PC-3 (cell line): ENCODE data around the gene FAN1. TPM values are rescaled to one million over a fixed set of nuclear protein-coding genes. Genes with fewer than 3 reads are reported as not detected.
A peak's percentile ranks its signal among the peaks of the same experiment; 100 is the strongest.

Source experiments
- ATAC-seq: fragments of 200-7000 bp; cut with Tn5 transposase; 2 replicates; pipeline ENCODE4 v1.9.1; 2020; ENCODE audit warnings: mild to moderate bottlenecking, moderate library complexity
- BruUV-seq: library from RNA; stranded (reverse); fragments of 400-500 nt; replicated peaks from 2 replicates; lab custom pipeline; 2021; lab: Mats Ljungman, UMichigan
- CTCF ChIA-PET: fragments of 300-600 bp; sonication (Branson Sonifier 250); formaldehyde crosslinking; loops from one replicate; lab custom pipeline; 2022; ENCODE audit warnings: antibody characterized with exemption; lab: Charles Lee
- POLR2A ChIA-PET: fragments of 300-600 bp; sonication (Branson Sonifier 250); formaldehyde crosslinking; loops from one replicate; lab custom pipeline; 2022; ENCODE audit warnings: antibody characterized with exemption; ENCODE audit not compliant: unreplicated experiment; lab: Charles Lee
- DNase-seq: peaks from one replicate; pipeline ENCODE4 v3.0.0-alpha.2; 2015
- H2AFZ ChIP-seq: fragments of 300-600 bp; sonication (generic); 2 replicates; pipeline ENCODE4 v1.6.0; 2016; ENCODE audit warnings: antibody characterized with exemption, low read length
- H3F3A ChIP-seq: fragments of 300-600 bp; sonication (generic); one replicate; pipeline ENCODE4 v1.6.0; 2017; ENCODE audit warnings: antibody characterized with exemption, low read length, control low read depth, mild to moderate bottlenecking; ENCODE audit not compliant: unreplicated experiment
- H3K27ac ChIP-seq: fragments of 300-600 bp; sonication (generic); 2 replicates; pipeline ENCODE4 v1.5.1; 2016; ENCODE audit warnings: mild to moderate bottlenecking, low read length
- H3K27me3 ChIP-seq: fragments of 300-600 bp; sonication (generic); 2 replicates; pipeline ENCODE4 v1.6.1; 2016; ENCODE audit warnings: low read length, mixed read lengths
- H3K36me3 ChIP-seq: fragments of 300-600 bp; sonication (generic); 2 replicates; pipeline ENCODE4 v1.6.1; 2016; ENCODE audit warnings: low read depth, mixed run types, low read length, mixed read lengths
- H3K4me1 ChIP-seq: fragments of 300-600 bp; sonication (generic); 2 replicates; pipeline ENCODE4 v1.5.1; 2016; ENCODE audit warnings: low read length; ENCODE audit not compliant: insufficient read depth
- H3K4me2 ChIP-seq: fragments of 300-600 bp; sonication (generic); 2 replicates; pipeline ENCODE4 v1.6.0; 2016; ENCODE audit warnings: low read length
- H3K4me3 ChIP-seq: fragments of 300-600 bp; sonication (generic); 2 replicates; pipeline ENCODE4 v1.5.1; 2016; ENCODE audit warnings: mild to moderate bottlenecking, low read length, mixed read lengths
- H3K79me2 ChIP-seq: fragments of 300-600 bp; sonication (generic); 2 replicates; pipeline ENCODE4 v1.6.1; 2017; ENCODE audit warnings: low read length, mixed read lengths
- H3K9ac ChIP-seq: fragments of 300-600 bp; sonication (generic); 2 replicates; pipeline ENCODE4 v1.6.0; 2016; ENCODE audit warnings: mild to moderate bottlenecking, low read length
- H3K9me2 ChIP-seq: fragments of 300-600 bp; sonication (generic); replicated peaks from 2 replicates; pipeline ENCODE4 v1.6.1; 2016; ENCODE audit warnings: mixed run types, low read length, mixed read lengths
- H3K9me3 ChIP-seq: fragments of 300-600 bp; sonication (generic); 2 replicates; pipeline ENCODE4 v1.6.1; 2016; ENCODE audit warnings: low read length, mixed read lengths
- H4K20me1 ChIP-seq: fragments of 300-600 bp; sonication (generic); 2 replicates; pipeline ENCODE4 v1.6.1; 2016; ENCODE audit warnings: low read length, mixed read lengths
- EZH2 ChIP-seq: fragments of 300-600 bp; sonication (generic); IDR thresholded peaks from one replicate; pipeline ENCODE4 v1.6.1; 2017; ENCODE audit warnings: antibody characterized with exemption, mild to moderate bottlenecking, low read length; ENCODE audit not compliant: unreplicated experiment
- EZH2phosphoT487 ChIP-seq: fragments of 300-600 bp; sonication (generic); IDR thresholded peaks from 2 replicates; pipeline ENCODE4 v1.6.1; 2018; ENCODE audit warnings: mild to moderate bottlenecking, antibody characterized with exemption, low read length, borderline replicate concordance
- intact Hi-C: fragments of 100-400 bp; cut with micrococcal nuclease; formaldehyde crosslinking; loops from 2 replicates; pipeline ENCODE4 v1.9.0; 2023
- total RNA-seq: library from RNA; depleted of rRNA; stranded (reverse); fragments of >200 nt; gene quantifications from 2 replicates; pipeline ENCODE4 v1.2.3, GENCODE V29; 2014
- TF ChIP-seq, protein P1 (sequence below): fragments of 300-600 bp; sonication (generic); conservative IDR thresholded peaks from 2 replicates; pipeline ENCODE4 v1.5.1; 2017; ENCODE audit warnings: antibody characterized with exemption, low read depth, mild to moderate bottlenecking, low read length

The FAN1 gene
- total RNA-seq, 1 experiment from 2014 or later = 16.4 TPM

- no peaks in the 10 kb centered on the region for H3F3A ChIP-seq
- H3K27me3 ChIP-seq = no peaks in the 10 kb centered on the region
- TF ChIP-seq EZH2 = no peak
- peak overlapping the region; percentile 99 for H2AFZ ChIP-seq
- ChIA-PET CTCF (no interaction called here), POLR2A (no interaction called here)
- peak; percentile 30 for DNase-seq
- no peak for ATAC-seq
- H3K9ac ChIP-seq = peak overlapping the region; percentile 89
- no peaks in the 10 kb centered on the region for H4K20me1 ChIP-seq
- TSS peak; percentile 56 for BruUV-seq
- peaks cover 20% of the 10 kb centered on the region for H3K79me2 ChIP-seq
- H3K4me2 ChIP-seq = peak overlapping the region; percentile 95
- peak overlapping the region; percentile 100 for H3K4me3 ChIP-seq
- no peaks in the 10 kb centered on the region for H3K9me2 ChIP-seq
- no peak overlapping the region; the same call in 1 of the 2 replicates for H3K27ac ChIP-seq
- H3K4me1 ChIP-seq = peaks cover 20% of the 10 kb centered on the region
- intact Hi-C loops = loop anchor here (2.0 to 10.0 kb wide), 7 partner anchors 36 to 497 kb away; partner anchors contain the start of genes FAN1 and KLF13
- no peaks in the 10 kb centered on the region; the same call in 1 of the 2 replicates for H3K36me3 ChIP-seq
- no peaks in the 10 kb centered on the region for H3K9me3 ChIP-seq
Observed at GRCh38 chr15:30990446-30991254, 86.9 kb downstream of the FAN1 start.

DNA sequence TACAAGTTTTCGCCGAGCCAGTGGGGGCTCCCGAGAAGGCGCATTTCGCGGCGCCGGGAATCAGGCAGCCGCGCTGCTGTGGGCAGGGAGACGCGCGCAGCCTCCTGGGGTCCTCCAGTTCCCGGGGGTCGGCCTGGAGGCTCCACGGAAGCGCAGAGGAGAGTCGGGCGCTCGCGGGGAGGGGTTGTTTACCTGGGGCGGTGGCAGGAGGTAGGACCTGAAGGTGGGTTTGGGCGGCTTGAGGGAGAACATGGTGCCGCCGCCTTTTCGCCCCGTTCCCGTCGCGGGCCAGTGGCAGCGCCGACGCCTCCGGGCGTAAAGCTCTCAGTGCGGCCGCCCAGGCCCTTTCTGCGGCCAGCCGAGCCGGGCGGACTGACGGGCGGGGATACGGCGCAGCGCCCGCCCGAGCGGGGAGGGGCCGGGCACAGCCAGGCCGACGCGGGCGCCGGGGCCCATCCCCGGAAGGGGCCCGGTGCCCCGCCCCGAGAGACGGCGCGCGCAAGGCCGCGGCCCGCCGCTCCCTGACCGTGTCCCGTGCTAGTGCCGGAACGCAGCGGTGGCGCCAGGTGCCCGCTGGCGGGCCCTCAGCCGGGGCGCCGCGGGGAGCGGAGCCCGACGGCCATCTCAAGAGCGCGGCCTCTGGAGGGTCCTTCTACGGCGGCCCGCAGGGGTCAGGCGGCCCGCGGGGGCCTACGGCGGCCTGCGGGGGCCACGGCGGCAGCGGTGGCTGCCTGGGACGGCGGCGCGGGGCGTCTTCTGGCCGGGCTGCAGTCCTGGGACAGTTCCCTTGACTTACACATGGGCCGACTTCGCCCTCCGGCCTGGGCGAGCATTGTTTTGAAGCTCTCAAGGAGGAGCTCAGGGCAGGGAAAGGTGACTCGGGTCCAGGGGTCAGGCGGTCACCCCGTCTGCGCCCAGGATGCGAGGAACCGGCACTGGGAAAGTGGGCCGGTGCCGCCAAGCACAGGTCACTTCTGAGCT lies 87.8 kb downstream of the FAN1 start, which contains the start of gene MTMR10:
Gene MTMR10 (minus strand): TSS at position 374 of the 981 bp plus-strand sequence. CDS start 122 bp downstream, at position 252.
- H3K9ac ChIP-seq = peak within 1 kb of the TSS; percentile 89
- CTCF ChIA-PET = interaction anchor here (0.6 kb wide), 1 partner anchor 229 kb away, joined by 3 read pairs; no protein-coding TSS in a partner anchor
- no peaks in the 10 kb centered on the region for H3K9me3 ChIP-seq
- peak within 1 kb of the TSS; percentile 22; the same call in 1 of the 2 replicates for H3K27ac ChIP-seq
- H3K79me2 ChIP-seq = peaks cover 20% of the 10 kb centered on the region
- H2AFZ ChIP-seq = peak within 1 kb of the TSS; percentile 99
- no peaks in the 10 kb centered on the region for H3K36me3 ChIP-seq
- H3K4me3 ChIP-seq = peak within 1 kb of the TSS; percentile 100
- no peaks in the 10 kb centered on the region for H3K27me3 ChIP-seq
- TF ChIP-seq, protein P1, sequence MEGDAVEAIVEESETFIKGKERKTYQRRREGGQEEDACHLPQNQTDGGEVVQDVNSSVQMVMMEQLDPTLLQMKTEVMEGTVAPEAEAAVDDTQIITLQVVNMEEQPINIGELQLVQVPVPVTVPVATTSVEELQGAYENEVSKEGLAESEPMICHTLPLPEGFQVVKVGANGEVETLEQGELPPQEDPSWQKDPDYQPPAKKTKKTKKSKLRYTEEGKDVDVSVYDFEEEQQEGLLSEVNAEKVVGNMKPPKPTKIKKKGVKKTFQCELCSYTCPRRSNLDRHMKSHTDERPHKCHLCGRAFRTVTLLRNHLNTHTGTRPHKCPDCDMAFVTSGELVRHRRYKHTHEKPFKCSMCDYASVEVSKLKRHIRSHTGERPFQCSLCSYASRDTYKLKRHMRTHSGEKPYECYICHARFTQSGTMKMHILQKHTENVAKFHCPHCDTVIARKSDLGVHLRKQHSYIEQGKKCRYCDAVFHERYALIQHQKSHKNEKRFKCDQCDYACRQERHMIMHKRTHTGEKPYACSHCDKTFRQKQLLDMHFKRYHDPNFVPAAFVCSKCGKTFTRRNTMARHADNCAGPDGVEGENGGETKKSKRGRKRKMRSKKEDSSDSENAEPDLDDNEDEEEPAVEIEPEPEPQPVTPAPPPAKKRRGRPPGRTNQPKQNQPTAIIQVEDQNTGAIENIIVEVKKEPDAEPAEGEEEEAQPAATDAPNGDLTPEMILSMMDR = no peak
- TF ChIP-seq EZH2 = no peak
- TF ChIP-seq EZH2phosphoT487 = no peak
- no peaks in the 10 kb centered on the region for H4K20me1 ChIP-seq
- intact Hi-C loops = loop anchor here (2.0 to 10.0 kb wide), 7 partner anchors 37 to 496 kb away; partner anchors contain the start of genes FAN1 and KLF13
- H3K4me2 ChIP-seq = peak within 1 kb of the TSS; percentile 95
- BruUV-seq = no TSS peak
- peak; percentile 92 for ATAC-seq
- no peaks in the 10 kb centered on the region for H3F3A ChIP-seq
- POLR2A ChIA-PET = no interaction called here
- H3K9me2 ChIP-seq = no peaks in the 10 kb centered on the region
- DNase-seq = peak; percentile 85
- peaks cover 20% of the 10 kb centered on the region for H3K4me1 ChIP-seq
